ENCODE results near the gene SPINK9. TPM values are rescaled to one million over a fixed set of nuclear protein-coding genes. Genes with fewer than 3 reads are reported as not detected.
A peak's percentile ranks its signal among the peaks of the same experiment; 100 is the strongest.
"Not testable (repeated sequence)": the region's sequence is repeated elsewhere in the genome, so short reads cannot be mapped to it uniquely, and the experiment has no call there.

Gene SPINK9, protein sequence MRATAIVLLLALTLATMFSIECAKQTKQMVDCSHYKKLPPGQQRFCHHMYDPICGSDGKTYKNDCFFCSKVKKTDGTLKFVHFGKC
- total RNA-seq, result not detected

- ATAC-seq (no peak), DNase-seq (no peak)
- H3K27me3 Mint-ChIP-seq, result no peaks in the 10 kb centered on the region
- H3K9me3 Mint-ChIP-seq (ENCODE audit: low read depth), result peaks cover 2% of the 10 kb centered on the region
- H3K4me1 Mint-ChIP-seq, result no peaks in the 10 kb centered on the region
- CTCF ChIA-PET, result no interaction called here
- no peak within 1 kb of the TSS for H3K27ac Mint-ChIP-seq
- no peak within 1 kb of the TSS for H3K4me3 Mint-ChIP-seq
- no peaks in the 10 kb centered on the region for H3K36me3 Mint-ChIP-seq
Observed at GRCh38 chr5:148335259-148335658, at the start of gene SPINK9. TSS of gene SPINK9 (plus strand) at chr5:148335559. CDS start at chr5:148335614, 55 bp downstream.

- CTCF ChIA-PET, result interaction anchor here (1.1 kb wide), 1 partner anchor 439 kb away, joined by 3 read pairs; no protein-coding TSS in a partner anchor
- DNase-seq (no peak), ATAC-seq (no peak)
- Mint-ChIP-seq H3K4me1 (no peaks in the 10 kb centered on the region), H3K9me3 (ENCODE audit: low read depth) (no peaks in the 10 kb centered on the region), H3K36me3 (no peaks in the 10 kb centered on the region), H3K4me3 (no peak overlapping the region), H3K27ac (no peak overlapping the region), H3K27me3 (peaks cover 10% of the 10 kb centered on the region)
Observed at GRCh38 chr5:148290271-148291195, 44.8 kb upstream of the SPINK9 start.

DNA sequence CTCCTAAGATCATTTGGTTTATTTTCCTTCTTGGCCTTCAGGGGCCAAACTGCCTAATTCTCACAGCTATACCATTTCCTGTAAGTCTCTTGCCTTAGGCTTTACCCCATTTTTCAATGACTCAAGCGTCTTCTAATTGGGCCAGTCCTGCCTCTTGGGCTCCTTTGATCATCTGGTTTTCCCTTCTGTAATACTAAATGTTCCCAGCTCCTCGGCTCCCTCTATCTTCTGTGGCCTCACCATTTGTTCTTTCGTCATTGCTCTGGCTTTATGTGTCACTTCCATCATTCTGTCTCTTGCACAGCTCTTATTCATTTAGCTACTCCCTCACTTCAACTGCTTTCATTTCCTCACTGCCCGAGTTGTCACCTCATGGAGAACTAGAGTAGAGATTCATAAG, 37.6 kb upstream of the SPINK9 start:
- Mint-ChIP-seq H3K4me3 (no peak overlapping the region), H3K9me3 (ENCODE audit: low read depth) (no peaks in the 10 kb centered on the region), H3K27ac (no peak overlapping the region), H3K27me3 (peaks cover under 1% of the 10 kb centered on the region), H3K36me3 (no peaks in the 10 kb centered on the region), H3K4me1 (no peaks in the 10 kb centered on the region)
- CTCF ChIA-PET, result interaction anchor here (0.7 kb wide), 1 partner anchor 14 kb away, joined by 3 read pairs; no protein-coding TSS in a partner anchor
- ATAC-seq (no peak), DNase-seq (no peak)

DNA sequence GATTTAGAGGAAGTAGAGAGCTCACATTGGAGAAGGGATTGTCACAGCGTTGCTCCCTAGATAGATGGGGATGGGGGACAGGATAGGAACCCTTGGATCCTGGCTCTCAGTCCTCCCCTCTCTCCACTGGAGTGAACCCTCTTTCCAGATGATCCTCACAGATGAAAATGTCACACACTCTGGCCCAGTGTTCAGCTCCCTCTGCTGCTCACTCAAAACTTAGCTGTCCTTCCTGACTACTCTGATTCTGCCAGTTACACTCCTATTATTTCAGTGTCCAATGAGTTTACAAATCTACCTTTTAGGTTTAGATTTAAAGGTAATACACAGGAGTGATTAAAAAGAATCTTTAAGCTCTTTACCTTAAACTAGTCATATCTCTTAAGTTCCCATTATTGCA, 28.9 kb upstream of the SPINK9 start:
- Mint-ChIP-seq H3K27me3 (no peaks in the 10 kb centered on the region), H3K9me3 (ENCODE audit: low read depth) (no peaks in the 10 kb centered on the region), H3K4me1 (no peaks in the 10 kb centered on the region), H3K36me3 (no peaks in the 10 kb centered on the region), H3K27ac (no peak overlapping the region), H3K4me3 (no peak overlapping the region)
- no peak for ATAC-seq
- no peak for DNase-seq
- CTCF ChIA-PET, result no interaction called here

DNA sequence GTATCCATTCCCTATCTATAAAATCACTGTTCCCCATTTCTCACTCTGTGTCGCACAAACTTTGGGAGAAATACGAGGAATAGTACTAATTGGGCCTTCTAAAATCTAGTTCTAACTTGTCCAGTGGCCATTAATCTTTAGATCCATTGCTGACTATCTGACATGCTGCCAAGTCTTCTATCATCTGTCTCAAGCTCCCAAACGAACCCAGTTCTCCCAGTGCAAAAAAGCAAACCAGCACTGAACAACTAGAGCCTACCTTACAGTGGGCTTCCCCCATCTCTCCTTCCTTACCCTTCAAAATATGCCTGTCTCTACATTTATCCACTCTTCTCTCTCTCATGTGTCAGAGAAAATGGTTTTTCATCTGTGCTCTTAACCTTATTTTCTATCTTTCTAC, 26.3 kb upstream of the SPINK9 start:
- Mint-ChIP-seq H3K27ac (no peak overlapping the region), H3K4me3 (no peak overlapping the region)
- CTCF ChIA-PET, result no interaction called here

GRCh38 chr5:148309746-148310145, 25.6 kb upstream of the SPINK9 start:
- DNase-seq (no peak), ATAC-seq (no peak)
- Mint-ChIP-seq H3K27me3 (no peaks in the 10 kb centered on the region), H3K9me3 (ENCODE audit: low read depth) (no peaks in the 10 kb centered on the region), H3K4me1 (no peaks in the 10 kb centered on the region), H3K27ac (no peak overlapping the region), H3K36me3 (no peaks in the 10 kb centered on the region), H3K4me3 (no peak overlapping the region)
- CTCF ChIA-PET, result no interaction called here

More for the DNA sequence above, 26.3 kb upstream of the SPINK9 start:
- no peak for DNase-seq
- H3K9me3 Mint-ChIP-seq (ENCODE audit: low read depth), result no peaks in the 10 kb centered on the region
- no peaks in the 10 kb centered on the region for H3K27me3 Mint-ChIP-seq
- H3K36me3 Mint-ChIP-seq, result no peaks in the 10 kb centered on the region
- ATAC-seq, result no peak
- no peaks in the 10 kb centered on the region for H3K4me1 Mint-ChIP-seq

GRCh38 chr5:148311484-148311883, 23.9 kb upstream of the SPINK9 start:
- H3K27me3 Mint-ChIP-seq, result no peaks in the 10 kb centered on the region
- CTCF ChIA-PET, result interaction anchor here (0.8 kb wide), 1 partner anchor 14 kb away, joined by 3 read pairs; no protein-coding TSS in a partner anchor
- DNase-seq (no peak), ATAC-seq (no peak)
- no peak overlapping the region for H3K4me3 Mint-ChIP-seq
- H3K36me3 Mint-ChIP-seq, result no peaks in the 10 kb centered on the region
- H3K9me3 Mint-ChIP-seq (ENCODE audit: low read depth), result no peaks in the 10 kb centered on the region
- H3K27ac Mint-ChIP-seq, result no peak overlapping the region
- no peaks in the 10 kb centered on the region for H3K4me1 Mint-ChIP-seq

DNA sequence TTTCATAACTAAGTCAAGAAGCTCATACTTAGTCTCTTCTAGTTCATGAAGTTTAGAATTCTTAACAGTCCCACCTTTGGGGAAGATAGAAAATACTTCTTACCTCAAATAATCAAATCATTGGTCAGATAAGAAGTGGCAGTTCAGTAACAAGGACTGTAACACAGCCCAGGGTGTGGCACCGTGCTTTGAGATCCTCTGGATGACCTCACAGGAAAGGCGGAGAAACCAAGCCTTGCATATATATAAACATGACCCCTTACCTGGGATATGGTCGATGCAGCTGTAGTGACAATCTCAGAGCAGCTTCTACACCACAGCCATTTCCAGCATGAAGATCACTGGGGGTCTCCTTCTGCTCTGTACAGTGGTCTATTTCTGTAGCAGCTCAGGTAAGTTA, 23.2 kb upstream of the SPINK9 start, which contains the start of gene SPINK7:
Gene SPINK7, plus strand, starts transcription at position 271 of the 400 bp plus-strand sequence. Its CDS starts 61 bp downstream, at position 332.
- Mint-ChIP-seq H3K4me3 (no peak within 1 kb of the TSS), H3K36me3 (no peaks in the 10 kb centered on the region), H3K9me3 (ENCODE audit: low read depth) (no peaks in the 10 kb centered on the region), H3K27ac (no peak within 1 kb of the TSS), H3K4me1 (no peaks in the 10 kb centered on the region), H3K27me3 (no peaks in the 10 kb centered on the region)
- ATAC-seq (no peak), DNase-seq (no peak)
- CTCF ChIA-PET, result no interaction called here

GRCh38 chr5:148314187-148314586, 21.2 kb upstream of the SPINK9 start:
- H3K27me3 Mint-ChIP-seq, result no peaks in the 10 kb centered on the region
- H3K27ac Mint-ChIP-seq, result no peak overlapping the region
- DNase-seq, result no peak
- no peaks in the 10 kb centered on the region for H3K9me3 Mint-ChIP-seq (ENCODE audit: low read depth)
- H3K36me3 Mint-ChIP-seq, result no peaks in the 10 kb centered on the region
- CTCF ChIA-PET, result interaction anchor here (2.1 kb wide), 1 partner anchor 61 kb away, joined by 10 read pairs; no protein-coding TSS in a partner anchor
- ATAC-seq, result no peak
- H3K4me1 Mint-ChIP-seq, result no peaks in the 10 kb centered on the region
- H3K4me3 Mint-ChIP-seq, result no peak overlapping the region

DNA sequence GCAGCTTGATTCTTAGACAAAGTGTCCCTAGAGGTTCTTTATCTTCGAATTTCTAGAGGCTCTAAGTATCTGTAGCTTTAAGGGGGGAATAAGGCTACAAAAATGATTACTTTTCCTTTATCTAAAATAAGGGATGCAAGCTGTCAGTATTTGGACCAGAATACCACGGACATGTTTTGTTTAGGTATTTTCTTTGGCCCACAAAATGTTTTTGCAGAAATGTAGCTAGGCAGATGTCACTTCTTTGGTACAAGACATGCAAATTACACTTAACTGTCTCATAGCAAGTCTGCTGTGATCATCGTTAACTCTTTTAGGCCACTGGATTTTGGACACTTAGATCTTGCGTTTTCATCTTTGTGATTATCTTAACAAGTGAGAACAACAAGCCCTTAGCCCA, 20.6 kb upstream of the SPINK9 start:
- Mint-ChIP-seq H3K27ac (no peak overlapping the region), H3K27me3 (peaks cover 4% of the 10 kb centered on the region), H3K4me3 (no peak overlapping the region), H3K4me1 (peaks cover under 1% of the 10 kb centered on the region), H3K36me3 (no peaks in the 10 kb centered on the region), H3K9me3 (ENCODE audit: low read depth) (no peaks in the 10 kb centered on the region)
- CTCF ChIA-PET, result interaction anchor here (2.1 kb wide), 1 partner anchor 60 kb away, joined by 10 read pairs; no protein-coding TSS in a partner anchor
- DNase-seq (no peak), ATAC-seq (no peak)

- CTCF ChIA-PET; ATAC-seq; H3K36me3 Mint-ChIP-seq; H3K27me3 Mint-ChIP-seq; H3K4me1 Mint-ChIP-seq; H3K27ac Mint-ChIP-seq; H3K9me3 Mint-ChIP-seq (ENCODE audit: low read depth): not testable (repeated sequence)
- DNase-seq, result peak; percentile 42
- peak overlapping the region; percentile 73 for H3K4me3 Mint-ChIP-seq
Observed at GRCh38 chr5:148320011-148320963, 15.1 kb upstream of the SPINK9 start.

DNA sequence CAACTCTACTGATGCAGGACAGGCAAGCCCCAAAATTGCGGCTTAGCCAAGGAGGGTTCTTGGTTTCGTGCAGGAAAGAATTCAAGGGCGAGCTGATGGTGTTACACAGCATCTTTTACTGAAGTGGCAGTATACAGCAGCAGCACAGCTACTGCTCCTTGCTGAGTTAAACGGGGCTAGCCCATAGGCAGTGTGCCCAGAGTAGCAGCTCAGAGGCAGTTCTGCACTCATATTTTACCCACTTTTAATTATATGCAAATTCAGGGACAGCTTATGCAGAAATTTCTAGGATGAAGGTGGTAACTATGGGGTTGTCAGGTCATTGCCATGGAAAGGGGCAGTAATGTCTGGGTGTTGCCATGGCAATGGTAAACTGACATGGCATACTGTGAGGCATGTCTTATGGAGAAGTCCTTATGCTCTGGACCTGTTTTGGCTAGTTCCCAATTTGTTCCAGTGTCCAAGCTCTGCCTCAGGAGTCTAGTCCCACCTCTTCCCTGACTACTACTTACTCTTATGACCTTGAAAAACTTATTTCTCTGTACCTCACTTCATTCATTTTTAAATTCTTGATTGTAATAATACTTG, 2.0 kb upstream of the SPINK9 start:
- ATAC-seq, result no peak
- peaks cover 2% of the 10 kb centered on the region for H3K9me3 Mint-ChIP-seq (ENCODE audit: low read depth)
- CTCF ChIA-PET, result no interaction called here
- no peak overlapping the region for H3K4me3 Mint-ChIP-seq
- H3K27ac Mint-ChIP-seq, result no peak overlapping the region
- H3K36me3 Mint-ChIP-seq, result no peaks in the 10 kb centered on the region
- no peaks in the 10 kb centered on the region for H3K4me1 Mint-ChIP-seq
- DNase-seq, result no peak
- H3K27me3 Mint-ChIP-seq, result no peaks in the 10 kb centered on the region

Data from activated CD8-positive, alpha-beta memory T cell treated with anti-CD3 and anti-CD28 coated beads, Interleukin-2, amount 10 ng/mL, durations not matched to agents 7 days and 5 days (primary cell).